ENCODE measurements around the gene CSRP2.

CSRP2 gene

DNA sequence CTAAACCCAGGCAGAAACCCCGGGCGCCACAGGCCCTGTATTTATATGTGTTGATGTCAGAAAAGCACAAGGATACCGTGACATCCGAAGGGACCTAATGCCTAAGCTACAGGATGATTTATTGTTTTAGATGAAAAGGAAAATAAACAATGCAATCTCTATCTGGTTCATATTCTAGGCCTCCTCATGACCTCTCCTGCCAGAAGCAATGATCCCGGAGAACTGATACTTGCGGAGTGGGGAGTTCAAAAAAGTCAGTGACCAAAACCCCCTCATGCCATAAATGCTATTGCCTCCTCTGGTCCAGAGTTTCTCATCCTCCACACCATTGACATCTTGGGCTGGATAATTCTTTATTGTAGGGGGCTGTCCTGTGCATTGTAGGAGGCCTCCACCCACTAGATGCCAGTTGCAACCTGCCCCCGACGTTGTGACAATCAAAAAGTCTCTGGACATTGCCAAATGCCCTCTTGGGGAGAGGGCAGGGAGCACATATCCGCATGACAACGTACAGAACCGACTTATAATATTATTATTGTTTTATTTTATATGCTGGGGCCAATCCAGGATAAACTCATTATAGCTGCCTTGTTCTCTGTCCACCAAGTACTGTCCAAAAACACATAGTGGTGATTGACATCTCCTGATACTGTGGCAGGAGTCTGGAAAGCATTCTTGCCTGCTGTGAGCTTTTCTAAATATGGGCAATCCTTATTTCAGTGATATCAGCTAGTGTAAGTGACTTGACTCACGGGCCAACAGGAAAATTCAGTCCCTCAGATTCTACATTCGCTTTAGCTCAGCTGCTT lies 1.1 kb upstream of the CSRP2 start:
- Mint-ChIP-seq H3K4me1 (ENCODE audit: low read depth) (peaks cover 16% of the 10 kb centered on the region), H3K27ac (no peak overlapping the region), H3K4me3 (peak overlapping the region; percentile 84), H3K9me3 (no peaks in the 10 kb centered on the region), H3K36me3 (ENCODE audit: low read depth) (peaks cover 6% of the 10 kb centered on the region), H3K27me3 (peaks cover 53% of the 10 kb centered on the region)
- intact Hi-C loops (cut with micrococcal nuclease): no loop called here

DNA sequence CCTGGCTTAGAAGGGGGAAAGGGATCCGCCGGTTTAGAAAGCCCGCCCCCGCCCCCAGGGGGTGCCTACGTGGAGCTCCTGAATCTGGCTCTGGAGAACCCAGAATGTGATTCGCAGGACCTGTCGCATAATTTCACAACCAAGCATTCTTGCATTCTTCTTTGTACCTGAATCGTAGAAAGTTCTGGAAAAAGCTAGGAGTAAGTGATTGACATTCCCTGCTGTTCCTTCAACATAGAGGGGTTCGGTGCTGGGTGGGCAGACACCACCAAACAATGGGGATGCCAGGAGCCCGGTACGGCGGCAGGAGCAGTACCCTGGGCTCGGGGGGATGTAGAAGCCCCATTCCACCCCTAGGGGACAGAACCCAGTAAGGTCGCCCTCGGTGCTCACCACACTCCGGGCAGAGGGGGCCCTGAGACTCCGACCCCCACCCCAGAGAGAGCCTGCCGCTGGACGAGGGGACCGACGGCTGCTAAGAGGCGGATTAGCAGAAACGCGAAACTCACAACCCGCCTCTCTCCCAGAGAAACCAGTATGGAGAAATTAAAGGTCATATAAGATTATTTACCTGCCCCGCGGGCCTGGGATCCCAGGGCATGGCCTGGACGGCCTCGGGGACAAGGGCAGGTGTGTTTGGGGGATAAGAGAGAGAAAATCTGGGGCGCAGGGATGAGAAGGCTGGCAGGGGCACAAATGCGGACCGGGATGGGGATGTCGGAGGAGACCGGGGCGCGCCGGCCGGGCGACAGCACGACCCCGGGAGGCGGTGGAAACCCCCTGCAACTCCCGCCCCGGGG lies 520 bp downstream of the CSRP2 start:
- intact Hi-C loops (cut with micrococcal nuclease): no loop called here
- H3K27ac Mint-ChIP-seq: no peak overlapping the region
- H3K4me1 Mint-ChIP-seq (ENCODE audit: low read depth): peaks cover 16% of the 10 kb centered on the region
- peaks cover 6% of the 10 kb centered on the region for H3K36me3 Mint-ChIP-seq (ENCODE audit: low read depth)
- peaks cover 53% of the 10 kb centered on the region for H3K27me3 Mint-ChIP-seq
- no peaks in the 10 kb centered on the region for H3K9me3 Mint-ChIP-seq
- peak overlapping the region; percentile 84 for H3K4me3 Mint-ChIP-seq

- no peak overlapping the region for H3K4me3 Mint-ChIP-seq
- peaks cover 49% of the 10 kb centered on the region for H3K27me3 Mint-ChIP-seq
- peaks cover 6% of the 10 kb centered on the region for H3K36me3 Mint-ChIP-seq (ENCODE audit: low read depth)
- H3K9me3 Mint-ChIP-seq: no peaks in the 10 kb centered on the region
- no peak overlapping the region for H3K27ac Mint-ChIP-seq
- H3K4me1 Mint-ChIP-seq (ENCODE audit: low read depth): peaks cover 16% of the 10 kb centered on the region
- intact Hi-C loops (cut with micrococcal nuclease): no loop called here
Observed at GRCh38 chr12:76876696-76877229, 2.1 kb downstream of the CSRP2 start.

GRCh38 chr12:76874491-76875190 lies 4.2 kb downstream of the CSRP2 start:
- Mint-ChIP-seq H3K4me3 (no peak overlapping the region), H3K27me3 (peaks cover 36% of the 10 kb centered on the region), H3K27ac (no peak overlapping the region), H3K9me3 (no peaks in the 10 kb centered on the region), H3K36me3 (ENCODE audit: low read depth) (peaks cover 6% of the 10 kb centered on the region), H3K4me1 (ENCODE audit: low read depth) (peaks cover 14% of the 10 kb centered on the region)
- intact Hi-C loops (cut with micrococcal nuclease): no loop called here

- Mint-ChIP-seq H3K4me1 (ENCODE audit: low read depth) (peaks cover 9% of the 10 kb centered on the region), H3K27ac (no peak overlapping the region), H3K4me3 (no peak overlapping the region), H3K36me3 (ENCODE audit: low read depth) (peaks cover 6% of the 10 kb centered on the region), H3K9me3 (no peaks in the 10 kb centered on the region), H3K27me3 (peaks cover 30% of the 10 kb centered on the region)
- intact Hi-C loops (cut with micrococcal nuclease): no loop called here
Observed at GRCh38 chr12:76874027-76874426, 4.8 kb downstream of the CSRP2 start.

- intact Hi-C loops (cut with micrococcal nuclease): no loop called here
- Mint-ChIP-seq H3K4me1 (ENCODE audit: low read depth) (no peaks in the 10 kb centered on the region), H3K27ac (no peak overlapping the region), H3K4me3 (no peak overlapping the region), H3K27me3 (peaks cover 17% of the 10 kb centered on the region), H3K9me3 (no peaks in the 10 kb centered on the region), H3K36me3 (ENCODE audit: low read depth) (no peaks in the 10 kb centered on the region)
Observed at GRCh38 chr12:76872415-76872814, 6.4 kb downstream of the CSRP2 start.

DNA sequence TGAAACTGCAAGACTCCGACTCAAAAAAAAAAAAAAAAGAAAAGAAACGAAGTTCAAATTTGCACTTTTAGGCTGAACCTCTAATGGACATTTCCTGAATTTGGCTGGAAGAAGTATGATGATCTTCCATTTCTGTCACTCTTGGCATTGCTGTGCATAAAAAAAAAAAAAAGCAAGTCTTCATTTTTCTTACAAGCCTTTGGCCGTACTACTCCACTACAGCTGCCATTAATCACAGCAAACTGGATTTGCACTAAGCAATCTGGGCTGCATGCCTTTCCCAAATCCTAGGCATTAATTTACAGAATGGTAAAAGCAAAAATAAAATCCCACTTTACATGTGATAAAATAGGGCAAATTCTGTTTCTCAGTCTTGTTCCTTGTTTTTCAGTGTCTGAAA lies 7.1 kb downstream of the CSRP2 start:
- Mint-ChIP-seq H3K4me3 (no peak overlapping the region), H3K27me3 (peaks cover 10% of the 10 kb centered on the region), H3K36me3 (ENCODE audit: low read depth) (no peaks in the 10 kb centered on the region), H3K9me3 (no peaks in the 10 kb centered on the region), H3K4me1 (ENCODE audit: low read depth) (no peaks in the 10 kb centered on the region), H3K27ac (no peak overlapping the region)
- intact Hi-C loops (cut with micrococcal nuclease): no loop called here

DNA sequence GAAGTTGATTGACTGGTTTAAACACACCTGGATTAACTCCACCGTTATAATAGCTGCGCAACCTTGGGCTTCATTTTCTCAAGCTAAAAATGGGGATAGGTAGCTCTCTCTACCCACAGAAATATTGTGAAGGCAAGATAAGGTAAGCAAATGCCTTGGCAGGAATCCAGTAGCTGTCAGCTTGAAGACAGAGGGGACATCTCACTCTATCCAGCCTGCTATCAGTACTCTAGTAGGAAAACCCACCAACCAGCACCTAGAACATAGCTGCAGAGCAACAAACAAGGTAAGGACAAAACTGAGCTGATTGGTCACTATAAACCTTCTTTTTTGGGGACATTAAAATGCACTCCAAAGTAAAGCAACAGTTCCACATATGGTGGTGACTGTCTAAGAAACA lies 7.7 kb downstream of the CSRP2 start:
- no peaks in the 10 kb centered on the region for H3K4me1 Mint-ChIP-seq (ENCODE audit: low read depth)
- H3K27ac Mint-ChIP-seq: no peak overlapping the region
- no peak overlapping the region for H3K4me3 Mint-ChIP-seq
- intact Hi-C loops (cut with micrococcal nuclease): no loop called here
- no peaks in the 10 kb centered on the region for H3K9me3 Mint-ChIP-seq
- peaks cover 6% of the 10 kb centered on the region for H3K27me3 Mint-ChIP-seq
- H3K36me3 Mint-ChIP-seq (ENCODE audit: low read depth): no peaks in the 10 kb centered on the region

- Mint-ChIP-seq H3K4me1 (ENCODE audit: low read depth) (no peaks in the 10 kb centered on the region), H3K27ac (no peak overlapping the region), H3K9me3 (no peaks in the 10 kb centered on the region), H3K27me3 (no peaks in the 10 kb centered on the region), H3K4me3 (no peak overlapping the region), H3K36me3 (ENCODE audit: low read depth) (no peaks in the 10 kb centered on the region)
- intact Hi-C loops (cut with micrococcal nuclease): no loop called here
Observed at GRCh38 chr12:76866726-76867125, 12.1 kb downstream of the CSRP2 start.

- intact Hi-C loops (cut with micrococcal nuclease): no loop called here
- H3K36me3 Mint-ChIP-seq (ENCODE audit: low read depth): no peaks in the 10 kb centered on the region
- H3K9me3 Mint-ChIP-seq: no peaks in the 10 kb centered on the region
- H3K27ac Mint-ChIP-seq: no peak overlapping the region
- H3K4me1 Mint-ChIP-seq (ENCODE audit: low read depth): no peaks in the 10 kb centered on the region
- H3K4me3 Mint-ChIP-seq: no peak overlapping the region
- no peaks in the 10 kb centered on the region for H3K27me3 Mint-ChIP-seq
Observed at GRCh38 chr12:76866151-76866567, 12.7 kb downstream of the CSRP2 start.

GRCh38 chr12:76864791-76865400 lies 13.9 kb downstream of the CSRP2 start:
- H3K4me1 Mint-ChIP-seq (ENCODE audit: low read depth): no peaks in the 10 kb centered on the region
- intact Hi-C loops (cut with micrococcal nuclease): no loop called here
- H3K27ac Mint-ChIP-seq: no peak overlapping the region
- H3K36me3 Mint-ChIP-seq (ENCODE audit: low read depth): no peaks in the 10 kb centered on the region
- H3K27me3 Mint-ChIP-seq: no peaks in the 10 kb centered on the region
- H3K9me3 Mint-ChIP-seq: no peaks in the 10 kb centered on the region
- H3K4me3 Mint-ChIP-seq: no peak overlapping the region

- no peak overlapping the region for H3K27ac Mint-ChIP-seq
- no peaks in the 10 kb centered on the region for H3K27me3 Mint-ChIP-seq
- H3K36me3 Mint-ChIP-seq (ENCODE audit: low read depth): no peaks in the 10 kb centered on the region
- H3K9me3 Mint-ChIP-seq: no peaks in the 10 kb centered on the region
- H3K4me1 Mint-ChIP-seq (ENCODE audit: low read depth): no peaks in the 10 kb centered on the region
- intact Hi-C loops (cut with micrococcal nuclease): no loop called here
- H3K4me3 Mint-ChIP-seq: no peak overlapping the region
Observed at GRCh38 chr12:76863837-76864236, 15.0 kb downstream of the CSRP2 start.

DNA sequence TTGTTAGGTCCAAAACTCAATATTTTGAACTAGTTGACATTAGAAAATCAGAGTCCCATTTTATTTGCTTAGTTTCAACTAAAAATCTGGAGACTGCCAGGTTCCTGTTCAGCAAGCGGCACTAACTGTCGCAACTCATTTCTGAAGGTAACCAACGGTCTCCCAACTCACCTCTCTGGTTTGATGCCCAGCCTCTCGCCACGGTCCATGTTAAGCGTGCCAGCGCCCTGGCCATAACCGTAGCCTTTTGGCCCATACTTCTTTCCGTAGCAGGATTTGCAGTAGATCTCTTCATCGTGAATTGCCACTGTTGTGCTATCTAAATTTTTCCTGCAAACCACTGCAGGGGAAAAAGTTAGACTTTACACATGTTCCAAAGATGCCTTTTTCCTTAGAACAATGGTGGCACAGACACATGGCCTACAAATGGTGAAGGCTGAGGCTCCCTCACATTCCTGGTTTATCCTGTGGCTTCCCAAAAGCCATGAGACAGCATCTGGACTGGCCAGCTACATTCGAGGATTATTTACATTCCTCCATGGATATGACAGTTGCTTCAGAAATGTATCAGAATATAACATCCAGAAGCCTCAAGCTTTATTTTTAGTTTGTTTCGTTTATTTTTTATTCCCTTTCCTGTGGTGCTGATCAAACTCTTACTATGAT lies 15.7 kb downstream of the CSRP2 start:
- Mint-ChIP-seq H3K27me3 (no peaks in the 10 kb centered on the region), H3K4me1 (ENCODE audit: low read depth) (no peaks in the 10 kb centered on the region), H3K36me3 (ENCODE audit: low read depth) (no peaks in the 10 kb centered on the region), H3K4me3 (no peak overlapping the region), H3K27ac (no peak overlapping the region), H3K9me3 (no peaks in the 10 kb centered on the region)
- intact Hi-C loops (cut with micrococcal nuclease): no loop called here

All from dendritic cell treated with granulocyte-macrophage colony-stimulating factor and Interleukin-4, amounts not matched to agents 40 ng/mL and 50 ng/mL, for 4 days (primary cell).